Immature natural killer cell (primary cell): ENCODE measurements around the gene ASH1L. TPM values are rescaled to one million over a fixed set of nuclear protein-coding genes. Genes with fewer than 3 reads are reported as not detected.

ENCODE experiments used
- DNase-seq, 3 donors: peaks; one replicate each; pipeline ENCODE4 v3.0.0; 2022; ENCODE audit warnings: mixed read lengths in 1 of 3
- H3K27ac Mint-ChIP-seq, 6 donors: one replicate each; pipeline ENCODE4 v1.8.0; 2020; ENCODE audit warnings: mixed read lengths in 6 of 6, mild to moderate bottlenecking in 5 of 6, inconsistent platforms in 4 of 6, moderate library complexity in 3 of 6
- H3K27me3 Mint-ChIP-seq, 3 donors: one replicate each; pipeline ENCODE4 v1.8.0; 2020 to 2021; ENCODE audit warnings: low read depth in 3 of 3, mild to moderate bottlenecking in 3 of 3, mixed read lengths in 3 of 3, moderate library complexity in 3 of 3, inconsistent platforms in 1 of 3
- H3K36me3 Mint-ChIP-seq, 3 donors: one replicate each; pipeline ENCODE4 v1.8.0; 2020; ENCODE audit warnings: mixed read lengths in 3 of 3, inconsistent platforms in 2 of 3, mild to moderate bottlenecking in 2 of 3
- H3K4me1 Mint-ChIP-seq, 2 donors: one replicate each; pipeline ENCODE4 v1.8.0; 2020; ENCODE audit warnings: inconsistent platforms in 2 of 2, mild to moderate bottlenecking in 2 of 2, mixed read lengths in 2 of 2, moderate library complexity in 1 of 2
- H3K4me3 Mint-ChIP-seq, 5 donors: one replicate each; pipeline ENCODE4 v1.8.0; 2020; ENCODE audit warnings: mild to moderate bottlenecking in 5 of 5, mixed read lengths in 5 of 5, inconsistent platforms in 3 of 5, moderate library complexity in 3 of 5
- H3K9me3 Mint-ChIP-seq, 6 donors: one replicate each; pipeline ENCODE4 v1.8.0; 2020; ENCODE audit warnings: mild to moderate bottlenecking in 6 of 6, mixed read lengths in 6 of 6, inconsistent platforms in 4 of 6, moderate library complexity in 3 of 6
- polyA plus RNA-seq, 3 donors: library from polyadenylated mRNA; unstranded; fragments of 300-500 nt; fragmentation: Illumina TruSeq; gene quantifications; one replicate each; pipeline ENCODE4 v1.2.3, GENCODE V29; 2021

ASH1L gene
- polyA plus RNA-seq, 3 donors from 2014 or later, result 3.8 to 27.0 (median 6.0) TPM

GRCh38 chr1:155322571-155322952 is 240.0 kb downstream of the ASH1L start:
- Mint-ChIP-seq H3K4me3 (peak overlapping the region; percentile 73 to 87 (median 74)), H3K27ac (peak overlapping the region in 1 of 6 donors; percentile 23), H3K9me3 (no peaks in the 10 kb centered on the region), H3K4me1 (peaks cover 24 to 30% of the 10 kb centered on the region in 2 donors), H3K36me3 (peaks cover 0 to 8% (median 0%) of the 10 kb centered on the region in 3 donors), H3K27me3 (peaks cover 0 to 9% (median 5%) of the 10 kb centered on the region in 3 donors)
- DNase-seq, result no peak

GRCh38 chr1:155321639-155322503 is 240.7 kb downstream of the ASH1L start:
- DNase-seq, result no peak
- Mint-ChIP-seq H3K4me1 (peaks cover 24 to 30% of the 10 kb centered on the region in 2 donors), H3K4me3 (peak overlapping the region; percentile 73 to 87 (median 74)), H3K36me3 (peaks cover 0 to 8% (median 0%) of the 10 kb centered on the region in 3 donors), H3K27ac (peak overlapping the region in 1 of 6 donors; percentile 23), H3K27me3 (peaks cover 0 to 9% (median 5%) of the 10 kb centered on the region in 3 donors), H3K9me3 (no peaks in the 10 kb centered on the region)

- H3K36me3 Mint-ChIP-seq, result peaks cover 0 to 8% (median 0%) of the 10 kb centered on the region in 3 donors
These were observed 241.7 kb downstream of the ASH1L start, which contains the start of gene RUSC1 for GRCh38 chr1:155320661-155321617. Gene RUSC1 (plus strand): TSS chr1:155320894. CDS start chr1:155321774, 880 bp downstream.

GRCh38 chr1:155320252-155320651 is 242.4 kb downstream of the ASH1L start:
- peak overlapping the region in 3 of 6 donors; percentile 9 to 41 (median 36) for H3K27ac Mint-ChIP-seq
- no peaks in the 10 kb centered on the region for H3K9me3 Mint-ChIP-seq
- H3K4me3 Mint-ChIP-seq, result peak overlapping the region; percentile 68 to 78 (median 74)
- peaks cover 13 to 26% of the 10 kb centered on the region in 2 donors for H3K4me1 Mint-ChIP-seq
- H3K27me3 Mint-ChIP-seq, result peaks cover 0 to 3% (median 3%) of the 10 kb centered on the region in 3 donors
- peaks cover 0 to 8% (median 0%) of the 10 kb centered on the region in 3 donors for H3K36me3 Mint-ChIP-seq
- no peak for DNase-seq

More at GRCh38 chr1:155320661-155321617, 241.7 kb downstream of the ASH1L start, which contains the start of gene RUSC1:
- DNase-seq, result peak; percentile 56 to 62 (median 60)
- Mint-ChIP-seq H3K4me1 (peaks cover 18 to 28% of the 10 kb centered on the region in 2 donors), H3K9me3 (no peaks in the 10 kb centered on the region), H3K27me3 (peaks cover 0 to 8% (median 4%) of the 10 kb centered on the region in 3 donors), H3K4me3 (peak within 1 kb of the TSS; percentile 68 to 78 (median 74)), H3K27ac (peak within 1 kb of the TSS in 3 of 6 donors; percentile 36 to 60 (median 41))

GRCh38 chr1:155319536-155319935 is 243.1 kb downstream of the ASH1L start:
- no peak for DNase-seq
- no peaks in the 10 kb centered on the region for H3K9me3 Mint-ChIP-seq
- peaks cover 13 to 23% of the 10 kb centered on the region in 2 donors for H3K4me1 Mint-ChIP-seq
- no peak overlapping the region for H3K27ac Mint-ChIP-seq
- H3K27me3 Mint-ChIP-seq, result peaks cover 0 to 3% (median 3%) of the 10 kb centered on the region in 3 donors
- peaks cover 0 to 8% (median 0%) of the 10 kb centered on the region in 3 donors for H3K36me3 Mint-ChIP-seq
- peak overlapping the region in 1 of 5 donors; percentile 73 for H3K4me3 Mint-ChIP-seq

GRCh38 chr1:155318082-155318481 is 244.5 kb downstream of the ASH1L start:
- no peaks in the 10 kb centered on the region for H3K9me3 Mint-ChIP-seq
- H3K4me3 Mint-ChIP-seq, result no peak overlapping the region
- peaks cover 13 to 23% of the 10 kb centered on the region in 2 donors for H3K4me1 Mint-ChIP-seq
- H3K36me3 Mint-ChIP-seq, result peaks cover 0 to 8% (median 4%) of the 10 kb centered on the region in 3 donors
- H3K27me3 Mint-ChIP-seq, result peaks cover 0 to 5% (median 0%) of the 10 kb centered on the region in 3 donors
- no peak for DNase-seq
- peak overlapping the region in 1 of 6 donors; percentile 42 for H3K27ac Mint-ChIP-seq

- H3K27ac Mint-ChIP-seq, result no peak overlapping the region
- H3K9me3 Mint-ChIP-seq, result no peaks in the 10 kb centered on the region
- DNase-seq, result no peak
- peaks cover 0 to 8% (median 5%) of the 10 kb centered on the region in 3 donors for H3K36me3 Mint-ChIP-seq
- peaks cover 0 to 5% (median 3%) of the 10 kb centered on the region in 3 donors for H3K27me3 Mint-ChIP-seq
- H3K4me3 Mint-ChIP-seq, result no peak overlapping the region
- peaks cover 13 to 18% of the 10 kb centered on the region in 2 donors for H3K4me1 Mint-ChIP-seq
These were observed 245.7 kb downstream of the ASH1L start for GRCh38 chr1:155316922-155317321.

GRCh38 chr1:155313261-155313660 is 249.3 kb downstream of the ASH1L start:
- Mint-ChIP-seq H3K4me3 (no peak overlapping the region), H3K27me3 (peaks cover 2 to 8% (median 3%) of the 10 kb centered on the region in 3 donors), H3K27ac (peak overlapping the region in 1 of 6 donors; percentile 56), H3K4me1 (peaks cover 27 to 33% of the 10 kb centered on the region in 2 donors), H3K9me3 (no peaks in the 10 kb centered on the region), H3K36me3 (peaks cover 0 to 5% (median 0%) of the 10 kb centered on the region in 3 donors)
- DNase-seq, result no peak

GRCh38 chr1:155309423-155310021 is 253.1 kb downstream of the ASH1L start:
- Mint-ChIP-seq H3K4me3 (peak overlapping the region; percentile 96 to 98 (median 97)), H3K27me3 (peaks cover 3 to 10% (median 5%) of the 10 kb centered on the region in 3 donors), H3K27ac (peak overlapping the region; percentile 96 to 100 (median 98)), H3K9me3 (no peaks in the 10 kb centered on the region), H3K4me1 (peaks cover 32 to 35% of the 10 kb centered on the region in 2 donors), H3K36me3 (peaks cover 0 to 5% (median 0%) of the 10 kb centered on the region in 3 donors)
- no peak for DNase-seq

- peaks cover 0 to 1% (median 0%) of the 10 kb centered on the region in 6 donors for H3K9me3 Mint-ChIP-seq
These were observed 253.8 kb downstream of the ASH1L start, which contains the start of gene FDPS for GRCh38 chr1:155308493-155309422. Gene FDPS (plus strand): TSS chr1:155308866. CDS start chr1:155309790, 924 bp downstream.

GRCh38 chr1:155307247-155307740 is 255.3 kb downstream of the ASH1L start:
- H3K9me3 Mint-ChIP-seq, result peaks cover 0 to 1% (median 0%) of the 10 kb centered on the region in 6 donors
- peak overlapping the region in 4 of 5 donors; percentile 18 to 51 (median 34) for H3K4me3 Mint-ChIP-seq
- H3K27me3 Mint-ChIP-seq, result peaks cover 5 to 12% (median 5%) of the 10 kb centered on the region in 3 donors
- no peaks in the 10 kb centered on the region for H3K36me3 Mint-ChIP-seq
- peak overlapping the region; percentile 83 to 100 (median 97) for H3K27ac Mint-ChIP-seq
- peaks cover 32 to 35% of the 10 kb centered on the region in 2 donors for H3K4me1 Mint-ChIP-seq
- DNase-seq, result peak in 1 of 3 donors; percentile 24

More at GRCh38 chr1:155308493-155309422, 253.8 kb downstream of the ASH1L start, which contains the start of gene FDPS:
- Mint-ChIP-seq H3K4me3 (peak within 1 kb of the TSS; percentile 96 to 98 (median 97)), H3K36me3 (peaks cover 0 to 5% (median 0%) of the 10 kb centered on the region in 3 donors), H3K27me3 (peaks cover 5 to 12% (median 6%) of the 10 kb centered on the region in 3 donors), H3K27ac (peak within 1 kb of the TSS; percentile 96 to 100 (median 98)), H3K4me1 (peaks cover 32 to 35% of the 10 kb centered on the region in 2 donors)
- DNase-seq, result peak; percentile 96 to 97 (median 96)
